Muscle layer of colon (tissue), 2 donors: ENCODE results near the gene CAMSAP1.

ENCODE experiments used
- H3K27ac ChIP-seq: one replicate; pipeline ENCODE4 v1.7.0; 2013; ENCODE audit warnings: low read depth, mild to moderate bottlenecking, low read length, moderate library complexity
- H3K27me3 ChIP-seq, 2 donors: one replicate each; pipeline ENCODE4 v1.7.0; 2013; ENCODE audit warnings: low read length in 2 of 2, mild to moderate bottlenecking in 2 of 2; ENCODE audit not compliant: insufficient read depth in 2 of 2, control insufficient read depth in 1 of 2
- H3K36me3 ChIP-seq: one replicate; pipeline ENCODE4 v1.7.0; 2013; ENCODE audit warnings: mild to moderate bottlenecking, low read length; ENCODE audit not compliant: insufficient read depth
- H3K4me1 ChIP-seq: one replicate; pipeline ENCODE4 v1.7.0; 2013; ENCODE audit warnings: mild to moderate bottlenecking, low read length; ENCODE audit not compliant: insufficient read depth
- H3K4me3 ChIP-seq, 2 donors: one replicate each; pipeline ENCODE4 v1.7.0; 2013; ENCODE audit warnings: low read length in 2 of 2, low read depth in 1 of 2, mild to moderate bottlenecking in 1 of 2, moderate library complexity in 1 of 2
- H3K9ac ChIP-seq: one replicate; pipeline ENCODE4 v1.7.0; 2013; ENCODE audit warnings: low read length
- H3K9me3 ChIP-seq: one replicate; pipeline ENCODE4 v1.7.0; 2013; ENCODE audit warnings: mild to moderate bottlenecking, low read length
- donor health status: abdominal sarcoma.
- donor health status: Adenocarcinoma of cecum.

CAMSAP1 gene

GRCh38 chr9:135858491-135859185 is 48.7 kb downstream of the CAMSAP1 start:
- Histone ChIP-seq H3K27ac (no peak overlapping the region), H3K9me3 (no peaks in the 10 kb centered on the region), H3K4me1 (no peaks in the 10 kb centered on the region), H3K4me3 (no peak overlapping the region), H3K9ac (no peak overlapping the region), H3K36me3 (peaks cover 8% of the 10 kb centered on the region), H3K27me3 (no peaks in the 10 kb centered on the region)

- no peaks in the 10 kb centered on the region for H3K4me1 ChIP-seq
- no peaks in the 10 kb centered on the region for H3K27me3 ChIP-seq
- H3K36me3 ChIP-seq = peaks cover 16% of the 10 kb centered on the region
- H3K4me3 ChIP-seq = no peak overlapping the region
- no peak overlapping the region for H3K27ac ChIP-seq
- no peaks in the 10 kb centered on the region for H3K9me3 ChIP-seq
- H3K9ac ChIP-seq = no peak overlapping the region
These were observed 49.5 kb downstream of the CAMSAP1 start for GRCh38 chr9:135857843-135858242.

GRCh38 chr9:135857371-135857786 is 50.0 kb downstream of the CAMSAP1 start:
- Histone ChIP-seq H3K36me3 (peaks cover 16% of the 10 kb centered on the region), H3K4me3 (no peak overlapping the region), H3K27me3 (no peaks in the 10 kb centered on the region), H3K9me3 (no peaks in the 10 kb centered on the region), H3K4me1 (no peaks in the 10 kb centered on the region), H3K9ac (no peak overlapping the region), H3K27ac (no peak overlapping the region)

GRCh38 chr9:135851748-135852147 is 55.6 kb downstream of the CAMSAP1 start:
- H3K27me3 ChIP-seq = no peaks in the 10 kb centered on the region
- peaks cover 36% of the 10 kb centered on the region for H3K36me3 ChIP-seq
- H3K9me3 ChIP-seq = no peaks in the 10 kb centered on the region
- no peaks in the 10 kb centered on the region for H3K4me1 ChIP-seq
- H3K4me3 ChIP-seq = no peak overlapping the region
- H3K27ac ChIP-seq = no peak overlapping the region
- H3K9ac ChIP-seq = no peak overlapping the region

- Histone ChIP-seq H3K9me3 (no peaks in the 10 kb centered on the region), H3K27ac (no peak overlapping the region), H3K9ac (no peak overlapping the region), H3K27me3 (no peaks in the 10 kb centered on the region), H3K36me3 (peaks cover 35% of the 10 kb centered on the region), H3K4me3 (no peak overlapping the region), H3K4me1 (no peaks in the 10 kb centered on the region)
These were observed 56.6 kb downstream of the CAMSAP1 start for GRCh38 chr9:135850737-135851136.

- no peaks in the 10 kb centered on the region for H3K9me3 ChIP-seq
- H3K4me1 ChIP-seq = no peaks in the 10 kb centered on the region
- H3K36me3 ChIP-seq = peaks cover 35% of the 10 kb centered on the region
- no peak overlapping the region for H3K4me3 ChIP-seq
- no peak overlapping the region for H3K27ac ChIP-seq
- H3K9ac ChIP-seq = no peak overlapping the region
- H3K27me3 ChIP-seq = no peaks in the 10 kb centered on the region
These were observed 58.2 kb downstream of the CAMSAP1 start for GRCh38 chr9:135849181-135849580.

GRCh38 chr9:135848341-135849047 is 58.9 kb downstream of the CAMSAP1 start:
- H3K9me3 ChIP-seq = no peaks in the 10 kb centered on the region
- peaks cover 33% of the 10 kb centered on the region for H3K36me3 ChIP-seq
- H3K9ac ChIP-seq = no peak overlapping the region
- H3K4me3 ChIP-seq = no peak overlapping the region
- H3K4me1 ChIP-seq = no peaks in the 10 kb centered on the region
- H3K27ac ChIP-seq = no peak overlapping the region
- no peaks in the 10 kb centered on the region for H3K27me3 ChIP-seq

- Histone ChIP-seq H3K27ac (no peak overlapping the region), H3K4me3 (no peak overlapping the region), H3K36me3 (peaks cover 26% of the 10 kb centered on the region), H3K4me1 (no peaks in the 10 kb centered on the region), H3K27me3 (no peaks in the 10 kb centered on the region), H3K9ac (no peak overlapping the region), H3K9me3 (no peaks in the 10 kb centered on the region)
These were observed 59.5 kb downstream of the CAMSAP1 start for GRCh38 chr9:135847833-135848232.

- no peaks in the 10 kb centered on the region for H3K4me1 ChIP-seq
- H3K36me3 ChIP-seq = peaks cover 6% of the 10 kb centered on the region
- no peaks in the 10 kb centered on the region for H3K9me3 ChIP-seq
- H3K27me3 ChIP-seq = no peaks in the 10 kb centered on the region
- H3K4me3 ChIP-seq = no peak overlapping the region
- H3K27ac ChIP-seq = no peak overlapping the region
- H3K9ac ChIP-seq = no peak overlapping the region
These were observed 66.8 kb downstream of the CAMSAP1 start for GRCh38 chr9:135840539-135840938.

- Histone ChIP-seq H3K36me3 (peaks cover 6% of the 10 kb centered on the region), H3K4me1 (no peaks in the 10 kb centered on the region), H3K9ac (no peak overlapping the region), H3K27me3 (no peaks in the 10 kb centered on the region), H3K27ac (no peak overlapping the region), H3K9me3 (no peaks in the 10 kb centered on the region), H3K4me3 (no peak overlapping the region)
These were observed 67.2 kb downstream of the CAMSAP1 start for GRCh38 chr9:135840107-135840506.

GRCh38 chr9:135839516-135839915 is 67.8 kb downstream of the CAMSAP1 start:
- Histone ChIP-seq H3K27ac (no peak overlapping the region), H3K9ac (no peak overlapping the region), H3K36me3 (peaks cover 6% of the 10 kb centered on the region)

GRCh38 chr9:135835131-135835530 is 72.2 kb downstream of the CAMSAP1 start:
- Histone ChIP-seq H3K27me3 (no peaks in the 10 kb centered on the region), H3K9ac (no peak overlapping the region), H3K4me1 (no peaks in the 10 kb centered on the region), H3K27ac (no peak overlapping the region), H3K36me3 (no peaks in the 10 kb centered on the region), H3K9me3 (no peaks in the 10 kb centered on the region), H3K4me3 (no peak overlapping the region)

More at GRCh38 chr9:135839516-135839915, 67.8 kb downstream of the CAMSAP1 start:
- H3K4me3 ChIP-seq = no peak overlapping the region
- no peaks in the 10 kb centered on the region for H3K9me3 ChIP-seq
- no peaks in the 10 kb centered on the region for H3K4me1 ChIP-seq
- H3K27me3 ChIP-seq = no peaks in the 10 kb centered on the region
